ENCODE data around the gene RBM47.
"Not testable (repeated sequence)": the region's sequence is repeated elsewhere in the genome, so short reads cannot be mapped to it uniquely, and the experiment has no call there.

The RBM47 gene

DNA sequence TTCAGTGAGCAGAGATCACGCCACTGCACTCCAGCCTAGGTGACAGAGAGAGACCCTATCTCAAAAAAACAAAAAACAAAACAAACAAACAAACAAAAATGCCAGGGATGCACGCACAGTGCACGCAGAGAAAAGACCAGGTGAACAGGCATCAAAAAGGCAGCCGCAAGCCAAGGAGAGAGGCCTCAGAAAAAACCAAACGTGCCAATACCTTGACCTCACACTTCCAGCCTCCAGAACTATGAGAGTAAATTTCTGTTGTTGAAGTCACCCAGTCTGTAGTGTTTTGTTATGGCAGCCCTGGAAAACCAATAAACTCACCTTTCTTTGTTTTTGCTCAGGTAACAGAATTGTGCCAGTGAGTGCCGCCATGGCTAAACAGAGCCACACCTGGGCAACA, 228.6 kb downstream of the RBM47 start:
- DNase-seq: no peak

DNA sequence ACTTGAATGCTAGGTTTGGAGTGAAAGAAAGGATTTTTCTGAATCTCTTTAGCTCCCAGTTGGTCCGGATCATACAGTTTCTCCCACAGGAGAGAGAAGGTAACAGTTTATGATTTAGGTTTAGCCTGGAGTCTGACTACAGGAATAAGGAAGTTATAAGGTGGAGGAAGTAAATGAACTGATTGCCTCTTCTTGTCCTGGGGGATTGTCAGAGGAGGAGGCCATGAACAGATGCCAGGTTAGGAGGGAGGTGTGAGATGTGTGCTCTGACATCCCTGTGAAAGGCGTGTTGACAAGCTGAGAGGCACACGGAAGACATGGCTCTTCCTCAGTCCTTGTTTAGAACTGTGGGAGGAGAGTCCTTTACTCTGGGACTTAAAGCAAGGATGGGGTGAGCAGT, 230.1 kb downstream of the RBM47 start:
- DNase-seq: no peak

DNA sequence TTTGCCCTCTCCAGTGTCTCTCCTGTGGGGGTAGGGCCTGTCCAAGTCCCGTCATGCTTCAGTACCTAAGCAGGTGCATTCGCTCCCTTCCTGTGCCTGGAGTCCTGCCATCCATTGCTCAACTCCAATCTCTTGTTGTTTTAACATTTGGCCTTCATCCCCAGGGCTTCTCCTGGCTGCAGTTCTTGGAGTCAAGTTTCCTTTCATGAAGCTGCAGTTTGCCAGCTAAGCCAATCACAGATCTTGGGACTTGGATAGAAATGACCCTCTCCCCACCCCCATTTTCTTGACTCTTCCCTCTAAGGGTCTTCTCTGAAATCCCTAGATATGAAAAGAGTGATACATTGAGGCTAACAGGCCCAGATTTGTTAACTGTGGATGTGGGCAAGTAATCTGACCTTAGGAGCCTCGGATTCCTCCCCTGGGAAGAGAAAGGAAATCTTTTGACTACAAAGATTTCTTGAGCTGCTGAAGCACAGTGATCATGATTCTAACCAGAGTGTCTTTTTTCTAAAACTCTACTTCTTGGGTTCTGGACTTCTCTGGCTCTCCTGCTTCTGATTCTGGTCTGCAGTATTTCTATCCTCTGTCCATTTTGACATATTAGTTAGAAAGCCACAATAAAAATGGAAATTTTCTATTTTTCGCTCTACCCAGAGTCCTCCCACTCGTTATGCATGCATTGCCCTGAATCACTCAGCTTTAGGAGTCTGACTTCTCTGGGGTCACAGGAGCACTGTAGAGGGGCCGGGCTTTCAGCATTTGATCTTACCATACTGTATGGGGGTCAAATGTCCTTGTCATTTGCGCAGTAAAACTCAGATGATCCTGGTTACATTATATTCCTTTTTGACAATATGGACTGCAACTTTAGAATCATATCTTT, 233.5 kb downstream of the RBM47 start:
- peak; percentile 74 for DNase-seq

DNA sequence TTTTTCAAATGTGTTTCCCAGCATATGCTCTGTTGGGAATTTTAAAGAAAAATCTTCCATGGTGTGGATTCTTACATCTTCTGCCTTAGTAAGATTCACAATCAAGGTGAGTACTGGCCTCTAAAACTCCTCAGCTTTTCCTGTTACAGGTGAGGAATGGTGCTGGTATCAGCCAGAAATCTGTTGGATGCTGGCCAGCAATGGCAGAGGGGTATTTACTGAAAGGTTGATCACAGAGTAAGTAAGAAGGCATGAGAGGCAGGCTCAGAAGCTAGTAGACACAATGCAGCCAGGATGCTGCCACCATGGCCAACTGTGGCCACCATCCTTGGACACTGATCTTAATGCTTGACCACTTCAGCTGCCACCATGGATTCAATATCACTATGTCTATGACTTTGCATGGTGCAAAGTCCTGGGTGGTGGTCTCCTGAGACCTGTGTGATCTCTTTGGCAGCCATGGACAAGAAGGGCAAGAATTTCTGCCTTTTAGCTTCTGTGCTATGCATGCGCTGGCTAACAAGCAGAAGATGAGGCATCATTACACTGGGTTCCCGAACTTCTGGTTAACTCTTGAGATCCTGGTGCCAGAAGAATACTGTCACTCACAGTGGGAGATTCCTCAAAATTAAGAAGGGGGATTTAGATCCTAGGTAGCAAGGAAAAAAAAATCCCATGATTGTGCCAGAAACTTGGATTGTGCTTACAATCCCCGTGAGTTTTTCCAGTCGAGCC, 234.3 kb downstream of the RBM47 start:
- DNase-seq: no peak

DNA sequence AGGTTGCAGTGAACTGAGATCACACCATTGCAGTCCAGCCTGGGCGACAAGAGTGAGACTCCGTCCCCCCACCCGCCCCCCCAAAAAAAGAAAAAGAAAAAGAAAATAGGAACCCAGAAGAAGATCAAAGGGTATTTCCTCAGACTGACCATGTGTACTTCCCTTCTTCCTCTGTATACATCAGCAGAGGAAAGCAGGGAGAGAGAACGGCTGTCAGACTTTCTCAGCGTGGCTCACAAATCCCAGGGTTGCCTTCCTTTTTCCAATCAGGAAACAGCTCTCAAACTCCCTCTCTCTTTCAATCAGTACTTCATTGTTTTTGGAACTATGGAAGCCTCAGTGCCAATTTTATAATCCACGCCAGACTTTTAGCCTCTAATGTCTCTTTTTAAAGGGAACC, 235.4 kb downstream of the RBM47 start:
- DNase-seq: no peak

DNA sequence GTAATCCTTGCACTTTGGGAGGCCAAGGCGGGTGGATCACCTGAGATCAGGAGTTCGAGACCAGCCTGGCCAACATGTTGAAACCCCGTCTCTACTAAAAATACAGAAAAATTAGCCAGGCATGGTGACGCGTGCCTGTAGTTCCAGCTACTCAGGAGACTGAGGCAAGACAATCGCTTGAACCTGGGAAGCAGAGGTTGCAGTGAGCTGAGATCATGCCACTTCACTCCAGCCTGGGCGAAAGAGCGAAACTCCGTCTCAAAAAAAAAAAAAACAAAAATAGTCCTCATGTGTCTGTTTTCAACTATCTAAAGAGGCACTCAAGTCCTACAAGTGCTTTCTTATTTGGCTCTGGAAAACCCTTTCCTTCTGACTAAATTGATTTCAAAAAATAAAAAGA, 237.4 kb downstream of the RBM47 start:
- DNase-seq: not testable (repeated sequence)

DNA sequence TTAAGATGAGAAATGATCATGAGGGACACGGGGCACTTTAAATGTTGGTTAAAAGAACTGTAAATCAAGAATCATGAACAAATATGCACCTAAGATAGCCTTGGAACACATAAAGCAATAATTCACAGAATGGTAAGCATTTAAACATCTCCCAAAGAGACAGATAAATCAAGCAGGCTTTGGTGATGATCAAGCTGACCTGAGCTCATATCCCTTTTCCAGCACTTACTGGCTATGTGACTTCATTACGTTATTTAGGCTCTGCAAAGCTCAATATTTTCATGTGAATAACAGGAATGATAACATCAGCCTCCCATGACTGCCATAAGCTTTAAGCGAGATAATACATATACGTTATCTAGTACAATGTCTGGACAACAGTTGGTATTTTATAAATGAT, 239.7 kb downstream of the RBM47 start:
- DNase-seq: no peak

DNA sequence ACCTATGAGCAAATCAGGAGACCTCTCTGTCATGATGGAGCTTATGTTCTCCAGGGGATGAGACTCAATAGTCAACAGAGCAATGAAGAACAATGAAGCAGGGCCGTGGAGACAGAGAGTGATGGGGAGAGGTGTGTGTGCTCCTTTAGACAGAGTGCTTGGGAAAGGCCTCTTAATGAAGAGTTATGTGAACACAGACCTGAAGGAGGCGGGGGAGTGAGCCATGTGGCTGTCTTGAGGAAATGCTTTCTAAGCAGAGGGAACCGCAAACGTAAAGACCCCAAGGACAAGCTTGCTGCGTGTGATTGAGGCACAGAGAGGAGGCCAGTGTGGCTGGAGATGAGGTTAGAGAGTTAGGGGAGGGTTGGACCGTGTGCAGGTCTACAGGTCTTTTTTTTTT, 241.4 kb downstream of the RBM47 start:
- no peak for DNase-seq

DNA sequence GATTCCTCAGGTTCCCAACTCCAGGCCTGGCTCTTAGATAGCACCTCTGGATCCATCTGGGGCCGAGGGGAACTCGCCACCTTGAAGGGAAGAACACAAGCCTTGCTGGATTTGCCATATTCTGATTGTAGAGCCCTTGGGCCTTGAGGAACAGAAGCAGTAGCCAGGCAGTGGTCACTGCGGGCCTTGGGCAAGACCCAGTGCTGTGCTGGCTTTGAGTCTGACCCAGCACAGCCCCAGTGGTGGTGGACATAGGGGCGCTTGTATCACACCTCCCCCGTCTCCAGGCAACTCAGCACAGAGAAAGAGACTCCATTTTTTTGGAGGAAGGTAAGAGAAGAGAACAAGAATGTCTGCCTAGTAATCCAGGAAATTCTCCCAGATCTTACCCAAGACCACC, 249.0 kb downstream of the RBM47 start:
- DNase-seq: no peak

DNA sequence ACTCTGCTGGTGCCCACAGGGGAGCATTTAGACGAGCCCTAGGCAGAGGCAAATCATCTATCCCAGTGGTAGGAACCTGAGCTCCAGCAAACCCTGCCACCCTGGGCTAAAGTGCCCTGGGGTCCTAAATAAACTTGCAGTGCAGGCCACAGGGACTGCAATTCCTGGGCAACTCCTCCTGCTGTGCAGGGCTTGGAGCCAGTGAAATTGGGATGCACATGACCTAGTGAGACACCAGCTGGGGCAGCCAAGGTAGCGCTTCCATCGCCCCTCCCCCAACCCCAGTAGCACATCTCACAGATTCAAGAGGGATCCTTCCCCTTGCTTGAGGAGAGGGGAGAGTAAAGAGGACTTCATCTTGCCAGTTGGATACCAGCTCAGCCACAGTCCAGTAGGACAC, 250.4 kb downstream of the RBM47 start:
- no peak for DNase-seq

DNA sequence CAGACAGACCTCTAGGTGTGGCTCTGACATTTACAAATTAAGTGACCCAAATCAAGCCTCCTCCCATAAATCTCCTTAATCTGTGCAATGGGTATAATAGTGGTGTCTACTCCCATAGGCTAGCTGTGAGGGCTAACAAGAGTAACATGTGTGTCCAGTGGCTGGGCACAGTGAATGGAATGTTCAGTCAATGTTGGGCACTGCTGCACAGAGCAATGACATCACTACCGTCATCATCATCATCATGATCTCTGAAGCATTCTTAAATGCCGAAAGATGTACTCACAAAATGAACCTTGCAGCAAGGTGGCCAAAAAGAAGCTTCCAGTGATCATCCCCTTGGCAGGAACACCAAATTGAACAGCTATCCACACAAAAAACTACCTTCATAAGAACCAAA, 251.0 kb downstream of the RBM47 start:
- no peak for DNase-seq

DNA sequence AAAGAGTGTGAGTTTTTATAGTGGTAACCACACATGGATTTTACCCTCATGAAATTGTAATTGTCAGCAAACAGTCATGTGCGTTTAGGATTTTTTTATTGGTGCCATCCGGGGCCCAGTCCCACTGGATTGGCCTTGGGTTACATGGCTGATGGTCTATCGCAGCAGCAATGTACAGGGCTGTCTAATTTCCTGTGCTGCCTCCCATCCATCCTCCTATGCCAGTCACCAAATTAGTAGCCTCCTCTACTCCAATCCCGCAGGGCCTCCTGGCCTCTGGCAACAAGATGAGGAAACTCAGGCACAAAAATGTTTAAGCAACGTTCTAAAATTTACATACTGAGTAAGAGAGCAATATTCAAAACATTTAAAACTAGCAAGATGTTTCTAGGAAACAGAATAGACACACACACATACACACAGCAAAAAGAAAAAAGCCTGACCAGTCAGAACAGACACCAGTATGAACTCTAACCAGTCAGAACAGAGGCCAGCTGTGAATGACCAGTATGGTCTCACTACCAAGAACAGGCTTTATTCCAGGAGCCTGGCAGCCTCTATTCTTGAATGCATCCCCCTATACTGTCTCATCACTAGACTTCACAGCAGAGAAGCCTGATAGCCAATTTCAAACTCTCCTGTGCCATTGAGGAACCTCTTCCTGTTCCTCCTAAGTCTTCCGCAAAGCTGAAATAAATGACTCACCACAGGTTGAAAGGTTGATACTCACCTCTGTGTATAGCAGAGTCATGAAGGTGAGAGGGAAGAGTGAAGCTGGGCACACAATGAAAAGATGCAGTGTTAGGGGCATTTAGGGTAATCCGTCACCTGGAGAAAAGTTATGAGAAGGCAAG, 251.9 kb downstream of the RBM47 start:
- DNase-seq: no peak

DNA sequence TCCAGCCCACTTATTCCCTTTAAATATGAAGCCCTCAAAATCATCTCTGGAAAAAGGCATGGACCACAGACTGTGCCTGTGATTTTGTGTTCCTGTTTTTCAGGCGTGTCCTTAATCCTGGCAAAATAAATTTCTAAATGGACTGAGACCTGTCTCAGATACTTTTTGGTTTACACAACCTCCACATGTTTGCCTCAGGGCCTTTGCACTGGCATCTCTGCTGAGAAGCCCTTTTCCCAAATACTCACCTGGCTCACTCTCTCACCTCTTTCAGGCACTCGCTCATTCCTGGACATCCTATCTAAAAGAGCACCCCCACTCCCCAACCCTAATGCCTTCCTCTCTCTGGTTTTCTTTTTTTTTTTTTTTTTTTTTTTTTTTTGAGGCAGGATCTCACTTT, 254.0 kb downstream of the RBM47 start:
- no peak for DNase-seq

DNA sequence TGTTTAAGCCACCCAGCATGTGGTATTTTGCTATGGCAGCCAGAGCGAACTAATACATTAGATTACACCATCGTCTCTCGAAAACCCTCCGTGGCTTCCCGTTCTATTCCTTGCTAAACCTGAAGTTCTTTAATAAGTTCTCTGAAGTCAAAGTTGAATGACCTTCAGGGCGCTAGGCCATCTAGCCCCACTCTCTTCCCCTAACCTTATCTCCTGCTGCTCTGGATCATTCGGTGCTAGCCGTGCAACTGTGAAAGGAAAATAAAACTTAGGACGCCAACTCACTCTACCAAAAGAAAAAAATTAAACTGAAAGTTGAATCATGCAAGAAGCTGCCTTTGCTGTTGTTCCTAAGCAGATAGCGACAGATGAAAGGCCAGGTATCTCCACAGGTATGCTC, 254.6 kb downstream of the RBM47 start:
- no peak for DNase-seq

DNA sequence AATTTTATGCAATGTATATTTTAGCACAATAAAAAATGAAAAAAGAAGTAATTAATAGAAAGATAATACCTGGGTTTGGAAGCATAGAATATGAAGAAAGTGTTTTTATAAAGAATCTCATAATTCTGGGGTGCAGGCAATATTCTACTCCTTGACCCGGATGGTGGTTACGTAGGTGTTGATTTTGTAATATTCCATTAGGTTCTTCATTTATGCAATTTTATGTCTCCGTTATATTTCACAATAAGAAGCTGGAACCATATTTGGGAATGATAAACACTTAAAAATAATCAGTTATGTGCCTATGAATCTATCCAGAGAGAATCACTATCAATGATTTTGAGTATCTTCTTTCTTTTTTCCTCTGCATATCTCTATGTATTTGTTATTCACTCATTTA, 256.0 kb downstream of the RBM47 start:
- no peak for DNase-seq

All from COR-L47 (cell line).